Measurements from ENCODE around the gene TRMT1.

- TF ChIP-seq CTCF (conservative IDR thresholded peaks at IDR 0.05; ENCODE audit: low read depth in 2 of 2): no peak
- peak; percentile 52 for TF ChIP-seq EZH2 (IDR thresholded peaks at IDR 0.05; ENCODE audit: low read depth, unreplicated experiment)
- no peak for TF ChIP-seq JUNB (IDR thresholded peaks at IDR 0.05; ENCODE audit: unreplicated experiment)
- no peak for TF ChIP-seq EZH2phosphoT487 (IDR thresholded peaks at IDR 0.05; ENCODE audit: unreplicated experiment)
- no peak for TF ChIP-seq ZNF331 (CRISPR knock-in tag; IDR thresholded peaks at IDR 0.05; ENCODE audit: low read depth)
- no peak for TF ChIP-seq POLR2AphosphoS5 (IDR thresholded peaks at IDR 0.05; ENCODE audit: low read depth)
- no peak for TF ChIP-seq REST (IDR thresholded peaks at IDR 0.05; ENCODE audit: unreplicated experiment)
- TF ChIP-seq CREB1 (CRISPR knock-in tag; IDR thresholded peaks at IDR 0.05; ENCODE audit: low read depth): no peak
- no peak for TF ChIP-seq ZNF462 (CRISPR knock-in tag; IDR thresholded peaks at IDR 0.05)
- no peak for TF ChIP-seq STAT1 (IDR thresholded peaks at IDR 0.05; ENCODE audit: unreplicated experiment)
- TF ChIP-seq ETS1 (IDR thresholded peaks at IDR 0.05): no peak
These were observed 59.4 kb downstream of the TRMT1 start for GRCh38 chr19:13057147-13057572.

Measured in GM23338 (cell line).